ENCODE results near the gene ZNF385D. TPM values are rescaled to one million over a fixed set of nuclear protein-coding genes. Genes with fewer than 3 reads are reported as not detected.

The ZNF385D gene
- total RNA-seq, 1 donor from 2014 or later: not detected

DNA sequence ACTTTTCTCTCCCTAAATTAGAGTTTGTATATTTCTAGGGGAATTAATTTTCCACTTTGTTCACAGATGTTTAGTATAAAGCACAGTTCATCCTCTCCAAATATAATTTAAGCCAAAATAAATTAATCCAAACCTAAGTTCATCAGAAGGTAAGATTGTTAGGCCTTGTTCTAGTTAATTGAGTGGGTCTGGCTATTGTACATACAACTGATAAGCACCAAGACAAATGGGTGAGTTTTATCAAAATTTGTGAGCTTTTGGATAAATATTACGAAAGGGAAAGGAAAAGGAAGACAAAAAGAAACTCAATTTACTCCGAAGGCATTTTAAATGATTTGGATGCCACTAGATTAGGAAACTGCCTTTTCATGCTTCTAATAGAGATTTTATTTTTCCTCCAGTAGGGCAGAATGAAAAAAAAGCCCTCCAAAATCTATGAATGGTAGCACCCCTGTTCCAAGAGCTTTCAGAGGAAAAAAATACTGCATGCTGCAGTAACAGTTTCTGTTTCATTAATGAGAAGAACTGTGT is 304.0 kb downstream of the ZNF385D start:
- Histone ChIP-seq H3K36me3 (ENCODE audit: control insufficient read depth, insufficient read depth, low read length) (no peaks in the 10 kb centered on the region), H3K27me3 (ENCODE audit: control insufficient read depth, insufficient read depth, low read length) (no peaks in the 10 kb centered on the region), H3K4me3 (ENCODE audit: low read depth, low read length) (no peak overlapping the region)
- TF ChIP-seq, protein P1, sequence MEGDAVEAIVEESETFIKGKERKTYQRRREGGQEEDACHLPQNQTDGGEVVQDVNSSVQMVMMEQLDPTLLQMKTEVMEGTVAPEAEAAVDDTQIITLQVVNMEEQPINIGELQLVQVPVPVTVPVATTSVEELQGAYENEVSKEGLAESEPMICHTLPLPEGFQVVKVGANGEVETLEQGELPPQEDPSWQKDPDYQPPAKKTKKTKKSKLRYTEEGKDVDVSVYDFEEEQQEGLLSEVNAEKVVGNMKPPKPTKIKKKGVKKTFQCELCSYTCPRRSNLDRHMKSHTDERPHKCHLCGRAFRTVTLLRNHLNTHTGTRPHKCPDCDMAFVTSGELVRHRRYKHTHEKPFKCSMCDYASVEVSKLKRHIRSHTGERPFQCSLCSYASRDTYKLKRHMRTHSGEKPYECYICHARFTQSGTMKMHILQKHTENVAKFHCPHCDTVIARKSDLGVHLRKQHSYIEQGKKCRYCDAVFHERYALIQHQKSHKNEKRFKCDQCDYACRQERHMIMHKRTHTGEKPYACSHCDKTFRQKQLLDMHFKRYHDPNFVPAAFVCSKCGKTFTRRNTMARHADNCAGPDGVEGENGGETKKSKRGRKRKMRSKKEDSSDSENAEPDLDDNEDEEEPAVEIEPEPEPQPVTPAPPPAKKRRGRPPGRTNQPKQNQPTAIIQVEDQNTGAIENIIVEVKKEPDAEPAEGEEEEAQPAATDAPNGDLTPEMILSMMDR (IDR thresholded peaks at IDR 0.05; ENCODE audit: insufficient read depth, low read length, poor library complexity, severe bottlenecking): no peak
- no peak for DNase-seq (ENCODE audit: low read depth)

GRCh38 chr3:21446027-21446426 is 305.0 kb downstream of the ZNF385D start:
- H3K4me3 ChIP-seq (ENCODE audit: low read depth, low read length): no peak overlapping the region
- no peak for DNase-seq (ENCODE audit: low read depth)
- TF ChIP-seq, protein P1 (IDR thresholded peaks at IDR 0.05; ENCODE audit: insufficient read depth, low read length, poor library complexity, severe bottlenecking): no peak
- no peaks in the 10 kb centered on the region for H3K36me3 ChIP-seq (ENCODE audit: control insufficient read depth, insufficient read depth, low read length)
- H3K27me3 ChIP-seq (ENCODE audit: control insufficient read depth, insufficient read depth, low read length): no peaks in the 10 kb centered on the region

DNA sequence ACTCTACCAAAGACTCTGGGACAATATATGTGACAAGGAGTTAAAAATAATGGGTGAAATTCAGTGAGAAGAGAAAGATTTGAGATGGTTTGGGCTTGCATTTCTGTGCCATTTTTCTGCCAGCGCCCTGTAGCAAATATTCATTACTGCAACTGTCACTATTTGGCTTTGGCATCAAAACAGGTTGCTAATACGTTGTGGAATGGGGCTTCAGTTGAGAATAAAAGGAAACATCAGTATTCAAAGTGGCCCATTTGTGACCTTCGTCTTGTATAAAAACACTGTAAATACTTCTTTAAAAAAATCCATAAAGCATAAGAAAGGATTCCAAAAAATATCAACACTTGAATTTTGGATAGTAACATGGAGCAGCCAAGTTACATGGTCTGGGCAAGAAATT is 309.2 kb downstream of the ZNF385D start:
- TF ChIP-seq, protein P1 (IDR thresholded peaks at IDR 0.05; ENCODE audit: insufficient read depth, low read length, poor library complexity, severe bottlenecking): no peak
- no peak for DNase-seq (ENCODE audit: low read depth)
- no peaks in the 10 kb centered on the region for H3K36me3 ChIP-seq (ENCODE audit: control insufficient read depth, insufficient read depth, low read length)

GRCh38 chr3:21436835-21437234 is 314.2 kb downstream of the ZNF385D start:
- no peaks in the 10 kb centered on the region for H3K36me3 ChIP-seq (ENCODE audit: control insufficient read depth, insufficient read depth, low read length)
- TF ChIP-seq, protein P1 (IDR thresholded peaks at IDR 0.05; ENCODE audit: insufficient read depth, low read length, poor library complexity, severe bottlenecking): no peak
- no peak for DNase-seq (ENCODE audit: low read depth)
- no peaks in the 10 kb centered on the region for H3K27me3 ChIP-seq (ENCODE audit: control insufficient read depth, insufficient read depth, low read length)
- no peak overlapping the region for H3K4me3 ChIP-seq (ENCODE audit: low read depth, low read length)

More for the DNA sequence above, 309.2 kb downstream of the ZNF385D start:
- Histone ChIP-seq H3K4me3 (ENCODE audit: low read depth, low read length) (no peak overlapping the region), H3K27me3 (ENCODE audit: control insufficient read depth, insufficient read depth, low read length) (no peaks in the 10 kb centered on the region)

DNA sequence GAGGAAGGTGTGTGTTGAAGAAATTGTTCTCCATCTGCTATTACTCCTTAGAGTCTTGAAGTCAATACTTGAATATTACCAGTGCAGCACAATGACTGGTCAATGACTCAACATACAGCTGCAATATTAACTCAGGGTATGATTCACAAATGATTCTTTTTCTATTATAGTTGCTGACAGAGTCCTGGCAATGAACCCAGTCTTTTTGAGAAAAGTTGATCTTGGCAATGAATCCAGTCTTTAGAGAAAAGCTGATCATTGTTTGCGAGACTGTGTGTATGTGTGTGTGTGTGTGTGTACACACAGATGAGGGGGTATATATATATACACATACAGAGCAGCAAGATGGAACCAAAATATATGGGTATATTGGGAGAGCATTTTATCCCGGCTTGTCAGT is 315.1 kb downstream of the ZNF385D start:
- TF ChIP-seq, protein P1 (IDR thresholded peaks at IDR 0.05; ENCODE audit: insufficient read depth, low read length, poor library complexity, severe bottlenecking): no peak
- DNase-seq (ENCODE audit: low read depth): peak; percentile 79
- no peaks in the 10 kb centered on the region for H3K36me3 ChIP-seq (ENCODE audit: control insufficient read depth, insufficient read depth, low read length)
- no peaks in the 10 kb centered on the region for H3K27me3 ChIP-seq (ENCODE audit: control insufficient read depth, insufficient read depth, low read length)
- H3K4me3 ChIP-seq (ENCODE audit: low read depth, low read length): no peak overlapping the region

DNA sequence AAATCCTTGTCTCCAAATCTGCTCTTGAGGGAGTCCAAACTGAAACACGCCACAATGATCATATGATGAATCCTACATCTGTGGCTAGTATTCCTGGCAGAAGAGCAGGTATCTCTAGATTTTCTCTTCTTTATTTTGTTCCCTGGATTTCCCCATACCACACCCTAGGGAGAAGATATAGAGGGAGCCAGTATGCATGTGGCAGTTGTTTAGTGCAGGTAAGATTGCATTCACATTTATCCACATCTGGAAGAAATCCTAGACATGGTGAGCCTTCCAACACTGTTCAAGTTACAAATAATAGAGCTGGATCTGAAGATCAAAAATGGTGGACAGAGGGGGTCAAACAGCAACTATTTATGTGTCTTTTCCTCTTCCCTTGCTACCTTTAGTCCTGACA is 316.7 kb downstream of the ZNF385D start:
- Histone ChIP-seq H3K27me3 (ENCODE audit: control insufficient read depth, insufficient read depth, low read length) (no peaks in the 10 kb centered on the region), H3K4me3 (ENCODE audit: low read depth, low read length) (no peak overlapping the region), H3K36me3 (ENCODE audit: control insufficient read depth, insufficient read depth, low read length) (no peaks in the 10 kb centered on the region)
- no peak for DNase-seq (ENCODE audit: low read depth)
- TF ChIP-seq, protein P1 (IDR thresholded peaks at IDR 0.05; ENCODE audit: insufficient read depth, low read length, poor library complexity, severe bottlenecking): no peak

Data from kidney epithelial cell (primary cell).